Activated CD4-positive, CD25-positive, alpha-beta regulatory T cell treated with anti-CD3 and anti-CD28 coated beads, Interleukin-2, amount 50 U/mL, for 72 hours (primary cell): ENCODE data around the gene OTOA.
"Not testable (repeated sequence)": the region's sequence is repeated elsewhere in the genome, so short reads cannot be mapped to it uniquely, and the experiment has no call there.

Experiments
- DNase-seq: peaks from one replicate; pipeline ENCODE4 v3.0.0; 2021

OTOA gene

DNA sequence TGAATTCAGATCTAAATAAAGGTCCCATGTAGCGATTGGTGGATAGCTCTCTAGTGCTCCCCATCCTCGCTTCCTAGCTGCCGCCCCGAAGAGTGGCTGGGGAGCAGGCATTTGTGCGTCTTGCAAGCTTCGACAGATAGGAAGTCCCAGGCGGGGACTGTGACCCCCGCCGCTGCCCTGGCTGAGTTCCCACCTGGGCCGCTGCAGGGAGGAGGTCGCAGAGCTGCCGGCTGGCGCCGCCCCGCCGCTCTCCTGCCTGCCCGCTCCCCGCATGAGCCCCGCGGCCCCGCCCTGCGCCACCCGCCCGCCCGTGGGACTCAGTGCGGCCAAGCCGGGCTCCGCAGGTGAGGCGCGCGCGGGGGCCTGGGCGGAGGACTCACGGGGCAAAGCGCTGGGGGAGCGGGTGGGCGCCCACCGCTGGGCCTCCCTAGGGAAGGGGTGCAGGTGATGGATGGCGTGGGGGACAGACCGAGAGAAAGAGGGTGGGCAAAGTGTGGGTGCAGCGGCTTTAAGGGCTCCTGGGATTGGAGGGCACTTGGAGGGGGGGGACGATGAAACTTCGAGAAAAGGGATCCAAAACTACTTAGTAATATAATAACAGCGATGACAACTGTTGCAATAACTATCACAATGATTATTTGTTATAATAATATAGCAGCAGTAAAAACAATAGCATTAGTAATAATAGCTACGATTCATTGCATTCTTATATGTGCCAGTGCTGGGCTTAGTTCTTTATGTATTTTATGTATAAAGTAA, at the start of gene OTOA:
Gene OTOA, plus strand, starts transcription at position 80 of the 759 bp plus-strand sequence. CDS start 14,547 bp downstream, outside the sequence.
- DNase-seq, result no peak

DNA sequence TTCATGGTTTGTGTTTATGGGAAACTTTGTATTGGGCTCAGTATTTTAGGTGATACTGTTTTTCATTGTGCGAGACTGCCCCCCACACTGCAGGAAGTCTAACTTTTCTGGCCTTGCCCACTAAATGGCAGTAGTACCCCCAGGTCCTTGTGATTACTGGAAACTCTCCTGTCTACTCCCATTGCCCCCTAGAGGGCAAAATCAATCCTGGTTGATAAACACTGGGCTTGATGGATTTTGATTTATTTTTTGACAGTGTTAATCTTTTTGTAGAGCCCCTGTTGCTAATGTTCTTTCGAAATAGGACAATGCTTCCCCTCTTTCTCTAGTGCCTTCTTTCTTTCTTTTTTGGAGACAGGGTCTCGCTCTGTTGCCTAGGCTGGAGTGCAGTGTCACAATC, 48.9 kb upstream of the OTOA start:
- no peak for DNase-seq

DNA sequence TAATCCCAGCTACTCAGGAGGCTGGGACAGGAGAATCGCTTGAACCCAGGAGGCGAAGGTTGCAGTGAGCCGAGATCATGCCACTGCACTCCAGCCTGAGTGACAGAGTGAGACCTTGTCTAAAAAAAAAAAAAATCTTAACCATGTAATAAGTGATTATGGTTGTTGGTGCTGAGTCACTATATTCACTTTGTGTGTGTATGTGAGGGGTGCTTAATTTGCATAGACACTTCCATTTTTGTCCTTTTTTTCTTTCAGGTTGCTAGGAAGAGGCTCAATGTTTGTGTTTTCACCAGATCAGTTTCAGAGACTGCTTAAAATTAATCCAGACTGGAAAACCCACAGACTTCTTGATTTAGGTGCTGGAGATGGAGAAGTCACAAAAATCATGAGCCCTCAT, 46.2 kb upstream of the OTOA start:
- no peak for DNase-seq

DNA sequence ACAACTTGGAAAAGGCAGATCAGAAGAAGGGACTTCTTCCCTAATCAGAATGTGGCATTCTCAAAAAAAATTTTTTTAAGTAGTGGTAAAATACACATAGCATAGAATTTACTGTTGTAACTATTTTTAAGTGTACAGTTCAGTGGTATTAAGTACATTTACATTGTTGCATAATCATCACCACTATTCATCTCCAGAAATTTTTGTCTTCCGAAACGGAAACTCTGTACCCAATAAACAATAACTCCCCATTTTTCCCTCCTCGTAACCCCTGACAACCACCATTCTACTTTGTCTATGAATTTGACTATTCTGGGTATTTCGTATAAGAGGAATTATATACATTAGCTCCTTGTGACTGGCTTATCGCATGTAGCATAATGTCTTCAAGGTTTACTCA, 45.5 kb upstream of the OTOA start:
- no peak for DNase-seq

DNA sequence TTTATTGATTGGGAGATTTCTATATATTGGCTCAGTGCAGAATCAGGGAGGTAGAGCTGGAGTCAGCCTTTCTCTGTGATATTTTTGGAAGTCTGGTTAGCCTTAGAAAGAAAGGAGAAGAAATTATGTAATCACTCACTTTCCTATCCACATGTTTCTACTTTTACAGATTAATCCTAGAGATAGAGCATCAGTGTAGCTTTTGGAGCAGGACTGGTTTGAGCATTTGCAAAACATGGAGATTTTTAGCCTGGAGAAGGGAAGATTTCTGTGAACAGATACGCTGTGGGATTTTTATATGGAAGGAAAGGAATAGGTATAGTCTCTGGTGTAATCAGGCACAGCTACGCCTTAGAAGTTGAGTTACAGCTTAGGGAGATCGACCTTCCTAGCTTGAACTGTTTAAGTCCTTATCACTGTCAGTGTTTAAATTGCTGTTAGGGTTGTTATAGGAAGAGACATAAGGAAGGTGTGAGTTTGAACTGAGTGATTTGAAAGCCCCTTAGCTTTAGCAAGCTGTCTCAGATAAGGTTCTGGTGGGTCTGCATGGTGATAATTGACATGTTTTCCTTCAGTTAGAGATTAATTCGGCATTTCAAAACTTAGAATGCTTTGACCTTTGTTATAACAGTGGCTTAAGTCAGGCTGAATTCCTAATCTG, 43.9 kb upstream of the OTOA start:
- no peak for DNase-seq

DNA sequence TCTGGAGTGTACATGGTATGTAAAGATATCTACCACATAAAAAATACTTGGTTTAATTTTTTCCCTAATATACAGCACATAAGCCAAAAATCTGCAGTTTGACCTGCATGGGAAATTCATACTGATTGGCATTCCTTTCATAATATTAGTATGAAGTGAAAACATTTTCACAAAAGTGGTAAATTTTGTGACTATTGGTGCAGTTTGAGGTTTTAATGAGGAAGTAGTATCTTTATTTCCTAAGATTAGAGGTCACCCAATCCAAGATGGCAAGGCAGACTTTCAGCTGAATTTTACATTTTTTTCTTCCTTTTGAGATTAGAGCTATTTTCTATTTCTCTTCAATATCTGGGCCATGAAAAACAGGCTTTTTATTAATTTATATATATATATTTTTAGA, 43.2 kb upstream of the OTOA start:
- no peak for DNase-seq

DNA sequence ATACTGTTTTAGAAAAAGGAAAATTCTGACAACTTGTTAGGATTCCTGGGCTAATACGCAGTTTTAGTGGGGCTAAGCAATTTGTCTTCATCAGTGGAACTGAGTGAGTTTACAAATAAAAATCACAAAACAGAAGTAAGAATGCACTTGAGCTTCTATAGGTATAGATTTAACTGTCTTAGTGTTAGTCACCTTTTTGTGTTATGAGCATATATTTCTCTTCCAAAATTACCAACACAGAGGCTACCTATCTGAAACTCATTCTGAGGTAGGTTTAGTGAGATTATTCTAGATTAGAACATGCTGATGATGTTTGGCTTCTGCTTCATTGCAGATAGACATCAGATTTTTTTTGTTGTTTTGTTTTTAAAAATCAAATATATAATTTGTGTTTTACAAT, 41.2 kb upstream of the OTOA start:
- DNase-seq, result no peak

DNA sequence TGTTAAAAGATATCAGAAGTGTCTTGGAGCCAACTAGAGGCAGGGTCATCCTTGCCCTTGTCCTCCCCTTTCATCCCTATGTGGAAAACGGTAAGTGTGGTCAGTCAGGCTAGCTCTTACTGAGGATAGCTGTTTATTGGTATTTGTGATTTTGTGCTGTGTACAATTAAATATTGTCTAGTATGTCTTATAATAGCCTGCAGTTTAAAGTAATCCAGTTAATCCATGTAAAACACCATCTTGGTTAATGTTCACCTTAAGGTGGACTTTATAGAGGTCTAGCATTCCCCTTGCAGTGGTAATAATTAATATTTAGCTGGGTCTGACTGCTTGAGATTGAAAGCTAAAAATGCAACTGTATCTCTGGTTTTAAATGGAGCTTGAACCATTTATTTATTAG, 38.7 kb upstream of the OTOA start:
- DNase-seq, result no peak

DNA sequence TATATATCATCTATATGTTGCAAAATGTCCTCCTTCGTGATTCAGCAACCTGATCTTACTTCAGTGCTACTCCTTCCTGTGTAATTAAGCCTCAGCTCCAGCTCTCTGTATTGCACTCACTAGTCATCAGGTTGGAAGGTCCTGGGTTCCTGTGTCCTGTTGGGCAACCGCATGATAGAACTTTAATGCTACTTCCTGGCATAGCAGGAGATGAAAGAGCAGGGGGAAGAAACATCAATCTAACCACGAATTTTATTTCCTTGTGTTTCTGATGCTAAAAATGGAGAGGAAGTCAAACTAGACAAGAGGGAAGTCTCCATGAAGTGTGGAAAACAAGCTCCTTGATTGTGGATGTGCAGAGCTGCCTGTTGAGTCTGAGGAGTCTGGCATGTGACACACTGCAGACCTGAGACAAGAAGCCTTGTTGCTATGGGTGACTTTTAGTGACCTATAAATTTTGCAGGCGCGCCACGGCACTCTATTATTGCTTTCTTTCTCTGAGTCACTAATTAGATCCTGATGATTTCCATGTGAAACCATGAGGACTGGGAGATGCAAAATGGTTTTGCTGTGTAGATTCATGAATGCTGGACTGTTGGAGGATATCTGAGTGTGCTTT, 37.0 kb upstream of the OTOA start:
- DNase-seq, result no peak

DNA sequence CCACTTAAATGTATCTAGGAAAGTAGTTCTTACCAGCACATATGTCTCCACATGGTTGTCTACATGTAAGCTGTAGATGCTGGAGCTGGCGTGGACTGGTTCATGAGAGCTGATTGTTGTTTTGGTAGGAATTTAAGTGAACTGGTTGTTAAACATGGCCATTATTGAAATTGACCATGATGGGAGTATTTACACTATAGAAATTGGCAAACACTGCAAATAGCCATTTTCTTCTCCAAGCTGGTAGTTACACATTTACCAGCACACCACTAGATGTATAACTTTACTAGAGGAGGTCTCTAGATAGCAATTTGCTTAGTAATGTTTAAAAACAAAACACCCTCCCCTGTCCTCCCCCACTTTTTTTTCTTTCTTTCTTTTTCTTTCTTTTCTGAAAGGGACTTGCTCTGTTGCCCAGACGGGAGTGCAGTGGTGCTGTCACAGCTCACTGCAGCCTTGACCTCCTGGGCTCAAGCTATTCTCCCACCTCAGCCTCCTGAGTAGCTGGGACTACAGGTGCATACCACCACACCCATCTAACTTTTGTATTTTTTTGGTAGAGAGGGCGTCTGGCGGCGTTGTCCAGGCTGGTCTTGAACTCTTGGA, 35.5 kb upstream of the OTOA start:
- DNase-seq, result no peak

DNA sequence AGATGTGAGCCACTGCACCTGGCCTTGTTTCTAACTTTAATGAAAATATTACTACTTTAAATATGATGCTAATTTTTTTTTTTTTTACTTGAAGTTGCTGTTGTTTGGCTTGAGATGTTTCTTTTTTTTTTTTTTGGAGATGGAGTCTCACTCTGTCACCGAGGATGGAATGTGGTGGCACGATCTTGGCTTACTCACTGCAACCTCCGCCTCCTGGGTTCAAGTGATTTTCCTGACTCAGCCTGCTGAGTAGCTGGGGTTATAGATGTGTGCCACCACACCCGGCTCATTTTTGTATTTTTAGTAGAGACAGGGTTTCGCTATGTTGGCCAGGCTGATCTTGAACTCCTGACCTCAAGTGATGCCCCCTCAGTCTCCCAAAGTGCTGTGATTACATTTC, 35.0 kb upstream of the OTOA start:
- DNase-seq, result no peak

DNA sequence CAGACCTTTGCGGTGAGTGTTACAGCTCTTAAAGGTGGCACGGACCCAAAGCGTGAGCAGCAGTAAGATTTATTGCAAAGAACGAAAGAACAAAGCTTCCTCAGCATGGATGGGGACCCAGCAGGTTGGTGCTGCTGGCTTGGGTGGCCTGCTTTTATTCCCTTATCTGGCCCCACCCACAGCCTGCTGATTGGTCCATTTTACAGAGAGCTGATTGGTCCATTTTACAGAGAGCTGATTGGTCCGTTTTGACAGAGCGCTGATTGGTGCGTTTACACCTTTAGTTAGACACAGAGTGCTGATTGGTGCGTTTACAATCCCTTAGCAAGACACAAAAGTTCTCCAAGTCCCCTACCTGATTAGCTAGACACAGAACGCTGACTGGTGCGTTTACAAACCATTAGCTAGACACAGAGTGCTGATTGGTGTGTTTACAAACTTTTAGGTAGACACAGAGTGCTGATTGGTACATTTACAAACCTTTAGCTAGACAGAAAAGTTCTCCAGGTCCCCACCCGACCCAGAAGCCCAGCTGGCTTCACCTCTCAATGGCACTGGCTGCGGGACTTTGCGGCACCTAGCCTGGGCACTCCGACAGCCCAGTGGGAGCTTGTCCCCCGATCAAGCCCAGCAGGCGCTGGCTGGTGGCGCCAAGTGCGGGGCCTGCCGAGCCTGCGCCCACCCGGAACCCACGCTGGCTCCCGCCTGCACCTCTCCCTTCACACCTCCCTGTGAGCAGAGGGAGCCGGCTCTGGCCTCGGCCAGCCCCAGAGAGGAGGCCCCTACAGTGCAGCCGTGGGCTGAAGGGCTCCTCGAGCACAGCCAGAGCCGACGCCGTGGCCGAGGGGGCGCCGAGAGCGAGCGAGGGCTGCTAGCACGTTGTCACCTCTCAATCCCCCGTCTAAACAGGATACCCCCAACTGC, 33.9 kb upstream of the OTOA start:
- DNase-seq, result not testable (repeated sequence)

DNA sequence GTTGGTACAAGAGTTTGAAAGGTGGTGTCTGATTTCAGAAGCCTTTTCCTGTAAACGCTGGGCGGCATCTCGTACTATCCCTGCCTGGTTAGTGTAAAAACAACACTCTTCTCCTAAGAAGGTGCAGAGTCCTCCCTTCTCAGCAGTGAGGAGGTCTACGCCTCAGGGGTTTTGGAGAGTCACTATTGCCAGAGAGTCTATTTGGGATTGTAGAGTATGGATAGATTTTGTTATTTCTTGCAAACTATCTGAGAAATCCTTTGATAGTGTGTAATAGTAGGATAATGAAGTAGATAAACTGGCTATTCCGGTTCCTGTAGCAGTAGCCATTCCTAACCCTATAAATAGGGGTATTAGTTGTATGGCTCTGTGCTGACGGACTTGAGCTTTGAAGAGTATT, 32.9 kb upstream of the OTOA start:
- not testable (repeated sequence) for DNase-seq

DNA sequence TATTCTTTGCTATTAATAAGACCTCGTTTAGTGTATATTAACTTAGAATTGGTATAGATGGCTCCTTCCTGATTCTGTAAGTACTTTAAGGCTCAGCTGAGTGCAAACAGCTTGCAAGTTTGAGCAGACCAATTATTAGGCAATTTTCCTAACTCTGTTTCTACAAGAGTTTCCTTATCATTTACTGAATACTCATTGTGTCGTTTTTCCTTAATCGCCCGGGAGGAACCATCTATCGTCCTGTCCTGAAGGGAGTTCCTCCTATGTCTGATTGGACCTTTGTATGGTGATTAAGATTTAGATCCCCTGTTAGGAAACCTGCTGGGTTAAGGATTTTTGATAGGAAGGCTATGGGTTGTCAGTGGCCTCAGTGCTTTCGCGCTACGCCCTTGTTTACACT, 32.4 kb upstream of the OTOA start:
- DNase-seq, result not testable (repeated sequence)

DNA sequence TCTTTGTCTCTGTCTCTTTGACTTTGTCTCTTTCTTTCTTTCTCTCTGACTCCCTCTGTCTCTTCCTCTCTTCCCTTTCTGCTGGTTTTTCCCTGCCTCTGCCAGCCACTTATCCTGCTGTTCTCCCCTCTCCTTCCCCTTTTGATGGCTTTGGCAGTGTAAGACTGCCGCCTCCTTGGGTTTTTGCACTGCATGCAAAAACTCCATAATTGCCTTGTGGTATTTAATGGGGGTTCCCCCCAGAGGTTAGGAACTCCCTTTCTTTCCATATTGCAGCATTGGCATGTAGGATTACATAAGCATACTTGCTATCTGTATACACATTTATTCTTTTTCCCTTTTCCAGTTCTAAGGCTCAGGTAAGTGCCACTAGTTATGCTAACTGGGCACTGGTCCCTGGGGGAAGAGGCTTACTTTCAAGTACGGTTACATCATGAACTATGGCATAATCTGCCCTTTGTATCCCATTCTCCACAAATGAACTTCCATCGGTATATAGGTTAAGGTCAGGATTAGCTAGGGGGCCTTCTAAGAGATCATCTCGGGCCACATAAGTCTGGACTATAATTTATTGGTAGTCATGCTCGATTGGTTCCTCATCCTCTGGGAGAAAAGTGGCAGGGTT, 31.7 kb upstream of the OTOA start:
- DNase-seq, result not testable (repeated sequence)

DNA sequence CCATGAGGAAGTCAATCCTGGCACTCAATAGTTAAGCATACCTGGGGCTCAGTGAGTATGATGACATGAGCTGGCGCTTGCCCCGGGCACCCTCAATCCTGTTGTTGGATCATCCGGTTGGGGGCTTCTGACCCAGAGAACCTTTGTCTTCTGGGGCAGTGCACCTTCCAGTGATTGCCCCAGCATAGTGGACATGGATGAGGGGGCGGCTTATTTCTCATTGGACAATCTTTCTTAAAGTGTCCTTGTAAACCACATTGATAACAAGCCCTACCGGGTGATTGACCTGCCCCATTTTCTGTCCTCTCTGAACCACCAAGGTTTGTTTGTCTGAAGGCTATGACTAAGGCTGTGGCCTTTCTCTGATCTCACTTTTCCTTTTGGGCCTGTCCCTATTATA, 29.6 kb upstream of the OTOA start:
- DNase-seq, result no peak

DNA sequence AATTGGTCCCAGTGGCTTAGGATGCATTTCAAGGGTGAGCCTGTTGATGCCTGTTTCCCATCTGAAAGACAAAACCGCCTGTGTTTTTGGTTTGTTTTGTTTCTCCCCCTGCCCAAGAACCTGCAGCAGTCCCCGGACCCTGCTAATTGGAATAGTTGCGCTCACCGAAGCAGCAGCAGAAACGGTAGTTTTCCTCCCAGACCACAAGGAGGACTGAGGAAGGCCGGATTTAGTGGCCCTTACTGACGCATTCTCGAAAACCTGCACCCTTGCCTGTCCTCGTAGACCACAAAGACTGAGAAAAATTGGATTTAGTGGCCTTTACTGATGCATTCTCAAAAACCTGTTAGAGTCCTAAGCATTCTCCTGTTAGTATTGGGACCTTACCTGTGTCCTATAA, 28.1 kb upstream of the OTOA start:
- not testable (repeated sequence) for DNase-seq

DNA sequence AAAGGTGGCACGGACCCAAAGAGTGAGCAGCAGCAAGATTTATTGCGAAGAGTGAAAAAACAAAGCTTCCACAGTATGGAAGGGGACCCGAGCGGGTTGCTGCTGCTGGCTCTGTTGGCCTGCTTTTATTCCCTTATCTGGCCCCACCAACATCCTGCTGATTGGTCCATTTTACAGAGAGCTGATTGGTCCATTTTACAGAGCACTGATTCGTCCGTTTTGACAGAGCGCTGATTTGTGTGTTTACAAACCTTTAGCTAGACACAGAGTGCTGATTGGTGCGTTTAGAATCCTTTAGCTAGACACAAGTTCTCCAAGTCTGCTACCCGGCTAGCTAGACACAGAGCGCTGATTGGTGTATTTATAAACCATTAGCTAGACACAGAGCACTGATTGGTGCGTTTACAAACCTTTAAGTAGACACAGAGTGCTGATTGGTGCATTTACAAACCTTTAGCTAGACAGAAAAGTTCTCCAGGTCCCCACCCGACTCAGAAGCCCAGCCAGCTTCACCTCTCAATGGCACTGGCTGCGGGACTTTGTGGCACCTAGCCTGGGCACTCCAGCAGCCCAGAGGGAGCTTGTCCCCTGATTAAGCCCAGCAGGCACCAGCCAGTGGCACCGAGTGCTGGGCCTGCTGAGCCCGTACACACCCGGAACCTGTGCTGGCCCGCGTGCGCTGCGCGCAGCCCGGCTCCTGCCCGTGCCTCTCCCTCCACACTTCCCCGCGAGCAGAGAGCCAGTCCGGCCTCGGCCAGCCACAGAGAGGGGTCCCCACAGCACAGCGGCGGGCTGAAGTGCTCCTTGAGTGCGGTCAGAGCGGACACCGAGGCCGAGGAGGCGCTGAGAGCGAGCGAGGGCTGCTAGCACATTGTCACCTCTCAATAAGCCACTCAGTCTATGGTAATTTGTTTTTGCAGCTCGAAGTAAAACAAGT, 26.5 kb upstream of the OTOA start:
- DNase-seq, result no peak

DNA sequence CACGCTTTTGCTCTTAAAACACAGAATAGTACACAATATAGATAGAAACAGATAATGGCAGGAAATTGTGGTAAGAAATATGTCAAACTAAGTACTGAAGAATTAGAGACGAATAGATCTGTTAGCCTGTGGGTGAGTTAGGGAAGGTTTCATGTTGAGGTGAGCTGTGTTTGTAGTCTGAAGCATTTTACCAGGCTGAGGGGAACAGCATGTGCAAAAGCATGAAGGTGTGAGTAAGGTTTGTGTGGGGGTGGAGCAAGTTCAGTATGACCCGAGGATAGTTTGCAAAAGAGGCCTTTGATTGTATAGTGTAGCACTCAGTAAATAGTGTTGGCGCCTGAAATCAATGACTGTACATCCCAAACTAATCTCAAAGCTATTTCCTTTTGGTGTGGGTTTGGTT, 25.2 kb upstream of the OTOA start:
- no peak for DNase-seq

DNA sequence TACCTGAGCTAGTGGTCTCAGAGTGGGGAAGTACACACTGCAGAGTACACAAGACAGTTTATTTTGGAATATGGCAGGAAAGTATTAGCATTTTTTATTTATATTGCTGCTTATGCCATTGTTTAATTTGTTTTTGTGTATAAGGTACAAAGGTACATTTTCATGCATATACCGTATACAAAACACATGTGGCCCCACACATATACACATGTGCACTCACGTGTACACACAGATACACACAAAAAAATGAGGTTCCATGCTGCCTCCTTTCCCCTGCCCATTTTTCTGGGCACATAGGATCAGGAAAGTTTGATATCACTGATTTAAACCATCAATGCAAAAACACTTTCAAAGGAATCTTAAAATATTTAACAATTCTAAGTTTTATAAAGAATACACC, 24.3 kb upstream of the OTOA start:
- no peak for DNase-seq

DNA sequence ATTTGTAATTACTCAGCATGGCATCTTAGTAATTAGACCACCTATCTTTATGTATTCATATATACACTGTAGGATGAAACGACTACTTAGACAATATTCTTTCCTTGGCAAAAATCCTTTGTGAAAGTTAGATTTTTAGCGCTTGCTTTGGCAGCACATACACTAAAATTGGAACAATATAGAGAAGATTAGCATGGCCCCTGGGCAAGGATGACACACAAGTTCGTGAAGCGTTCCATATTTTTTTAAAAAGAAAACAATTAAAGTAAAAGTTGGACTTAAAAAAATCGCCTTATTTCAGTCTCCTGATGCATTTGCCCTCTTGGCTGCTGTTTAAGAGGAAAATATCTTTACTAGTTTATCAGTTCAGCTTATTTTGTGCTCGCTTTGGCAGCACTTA, 21.9 kb upstream of the OTOA start:
- no peak for DNase-seq
